Ramos (cell line): ENCODE data around the gene POLDIP2.

Source experiments
- in situ Hi-C: fragments of 300-500 bp; cut with MboI; formaldehyde crosslinking; loops from one replicate; pipeline ENCODE4 v1.14.3; 2022; ENCODE audit warnings: low sequenced_read_pairs; ENCODE audit not compliant: unreplicated experiment

Gene POLDIP2

DNA sequence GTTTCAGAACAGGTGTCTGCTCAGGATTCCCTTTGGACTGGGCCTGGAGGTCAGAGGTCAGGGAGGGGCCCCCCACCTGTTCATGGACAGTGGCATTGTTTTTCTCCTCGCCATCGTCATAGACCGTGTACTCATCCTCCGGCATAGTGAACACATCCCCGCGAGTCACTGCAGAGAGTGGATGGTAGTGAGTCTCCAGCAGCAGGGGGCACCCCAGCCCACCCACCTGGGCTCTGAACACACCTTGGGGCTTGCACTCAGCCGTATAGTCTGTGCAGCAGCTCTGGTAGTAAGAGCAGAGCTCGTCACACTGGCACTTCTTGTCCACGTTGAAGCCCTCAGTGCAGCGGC, 12.3 kb upstream of the POLDIP2 start:
- in situ Hi-C loops = loop anchor here (25.0 kb wide), 3 partner anchors 107 to 1057 kb away; no protein-coding TSS in a partner anchor

DNA sequence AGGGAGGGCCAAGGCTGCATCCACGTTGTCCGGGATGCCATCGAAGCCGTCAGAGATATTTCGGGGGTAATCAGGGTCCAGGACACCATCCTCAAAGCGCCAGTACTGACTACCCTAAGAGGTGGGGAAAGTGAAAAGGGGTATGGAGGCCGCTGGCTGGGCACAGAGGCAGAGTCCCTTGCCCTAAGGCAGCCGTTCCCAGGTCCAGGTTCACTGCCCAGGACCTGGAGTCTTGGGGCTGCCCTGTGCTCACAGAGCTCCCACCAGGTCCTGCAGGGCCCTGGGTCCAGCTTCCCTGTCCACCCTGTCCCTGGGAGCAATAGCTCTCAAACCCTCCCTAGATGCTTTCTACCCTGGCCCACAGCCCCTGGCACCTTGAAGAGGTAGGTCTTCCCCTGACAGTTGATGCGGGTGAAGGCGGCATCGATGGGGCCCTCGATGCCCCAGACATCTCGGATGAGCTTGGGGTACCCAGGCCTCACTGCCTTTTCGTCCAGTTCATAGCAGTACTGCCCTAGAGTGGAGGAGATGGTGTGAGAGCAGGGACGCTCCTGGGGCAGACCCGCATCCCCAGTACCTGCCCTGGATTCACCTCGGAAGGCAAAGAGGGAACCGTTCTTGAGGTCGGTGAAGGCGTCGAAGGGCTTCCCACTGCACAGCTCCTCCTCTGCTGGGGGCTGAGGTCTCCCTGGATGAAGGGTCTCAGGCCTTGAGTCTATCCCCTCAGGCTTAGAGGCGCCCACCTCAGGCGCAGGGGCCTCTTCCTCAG, 11.8 kb upstream of the POLDIP2 start:
- in situ Hi-C loops = loop anchor here (25.0 kb wide), 3 partner anchors 107 to 1057 kb away; no protein-coding TSS in a partner anchor

DNA sequence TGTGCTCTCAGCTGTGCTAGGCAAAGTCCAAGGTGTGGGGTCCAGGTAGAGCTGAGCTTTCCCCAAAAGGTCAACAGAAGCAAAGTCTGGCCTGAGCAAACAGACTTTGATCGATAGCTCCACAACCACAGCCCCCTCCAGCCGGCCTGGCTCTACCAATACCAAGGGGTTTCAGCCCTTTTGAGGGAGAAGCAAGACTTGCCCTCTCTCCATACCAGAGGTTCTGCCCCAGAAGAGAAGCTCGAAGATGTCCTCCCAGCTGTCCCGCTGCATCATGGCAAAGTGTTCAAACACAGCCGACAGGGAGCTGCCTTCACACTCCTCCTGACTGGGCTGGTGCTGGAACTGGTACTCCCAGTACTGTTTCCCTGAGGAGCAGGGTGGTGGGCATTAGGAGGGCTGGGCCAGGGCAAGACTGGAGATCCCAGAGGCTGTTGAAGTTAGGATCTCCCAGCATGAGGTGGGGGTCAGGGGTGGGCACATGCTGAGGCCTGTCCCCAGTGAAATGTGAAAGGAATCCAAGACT, 11.0 kb upstream of the POLDIP2 start:
- in situ Hi-C loops = loop anchor here (25.0 kb wide), 3 partner anchors 106 to 1056 kb away; no protein-coding TSS in a partner anchor

DNA sequence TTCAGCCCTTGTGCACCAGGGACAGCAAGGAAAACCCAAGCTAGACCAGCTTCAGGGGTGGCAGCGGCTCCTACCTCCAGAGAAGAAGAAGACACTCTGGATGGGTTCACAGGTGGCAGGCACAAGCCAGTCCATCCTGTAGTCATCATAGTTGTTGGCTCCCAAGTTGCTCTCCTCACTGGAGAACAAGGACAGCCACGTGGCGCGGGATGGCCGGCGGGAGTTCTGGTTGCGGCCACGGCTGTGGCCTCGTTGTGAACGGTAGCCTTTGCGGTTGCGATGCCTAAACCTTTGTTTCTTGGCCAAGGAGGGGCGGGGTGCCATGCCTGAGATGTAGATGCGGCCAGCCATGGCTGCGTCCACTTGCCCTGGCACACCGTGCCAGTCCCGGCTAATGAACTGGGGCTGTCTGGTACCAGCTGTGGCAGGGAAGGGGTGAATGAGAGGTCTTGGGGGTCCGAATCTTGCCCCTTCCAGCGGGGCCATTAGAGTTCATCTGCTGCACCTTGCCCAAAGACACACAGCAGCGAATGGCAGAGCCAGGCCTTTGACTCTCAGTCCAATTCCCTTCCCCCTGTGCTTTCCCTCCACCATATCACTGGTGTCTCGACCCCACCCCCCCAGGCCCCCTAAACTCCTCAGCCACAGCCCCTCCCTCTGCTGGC, 10.4 kb upstream of the POLDIP2 start:
- in situ Hi-C loops = loop anchor here (25.0 kb wide), 3 partner anchors 105 to 1055 kb away; no protein-coding TSS in a partner anchor

DNA sequence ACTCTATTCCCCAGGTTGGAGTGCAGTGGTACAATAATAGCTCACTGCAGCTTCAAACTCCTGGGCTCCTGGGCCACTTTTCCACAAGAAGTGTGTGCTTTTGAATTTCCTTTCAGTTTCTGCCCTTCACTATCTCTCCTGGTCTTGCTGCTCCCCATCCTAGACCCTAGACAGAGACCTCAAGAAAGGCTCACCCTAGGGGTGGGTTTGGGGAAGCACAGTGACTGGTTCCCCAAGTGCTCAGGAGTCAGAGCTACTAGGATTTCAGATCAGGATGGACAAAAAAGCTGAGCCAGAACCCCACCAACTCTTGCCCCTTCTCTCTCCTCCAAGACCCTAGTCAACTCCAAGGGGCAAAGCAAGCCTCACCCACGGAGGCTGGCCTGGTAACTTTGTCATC, 9.3 kb upstream of the POLDIP2 start:
- in situ Hi-C loops = loop anchor here (25.0 kb wide), 3 partner anchors 104 to 1054 kb away; no protein-coding TSS in a partner anchor

DNA sequence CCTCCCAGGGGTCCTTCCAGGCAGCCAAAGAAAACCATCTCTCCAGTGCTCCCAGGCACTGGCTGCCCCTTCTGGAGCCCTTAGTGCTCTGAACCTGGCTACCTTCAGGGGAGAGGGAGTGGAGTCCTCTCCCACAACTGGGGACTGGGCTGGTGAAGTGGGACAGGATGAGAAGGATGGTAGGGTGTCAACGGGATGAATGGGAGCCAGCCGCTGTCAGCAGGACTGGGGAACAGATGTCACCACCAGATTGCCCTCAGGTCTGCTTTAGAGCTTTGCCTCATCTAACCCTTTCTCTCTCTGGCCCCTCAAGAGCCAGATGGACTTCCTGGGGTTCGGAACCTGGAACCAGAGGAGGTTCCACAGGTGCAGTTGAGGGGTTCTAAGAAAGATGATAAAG, 8.2 kb upstream of the POLDIP2 start:
- in situ Hi-C loops = loop anchor here (25.0 kb wide), 3 partner anchors 103 to 1053 kb away; no protein-coding TSS in a partner anchor

DNA sequence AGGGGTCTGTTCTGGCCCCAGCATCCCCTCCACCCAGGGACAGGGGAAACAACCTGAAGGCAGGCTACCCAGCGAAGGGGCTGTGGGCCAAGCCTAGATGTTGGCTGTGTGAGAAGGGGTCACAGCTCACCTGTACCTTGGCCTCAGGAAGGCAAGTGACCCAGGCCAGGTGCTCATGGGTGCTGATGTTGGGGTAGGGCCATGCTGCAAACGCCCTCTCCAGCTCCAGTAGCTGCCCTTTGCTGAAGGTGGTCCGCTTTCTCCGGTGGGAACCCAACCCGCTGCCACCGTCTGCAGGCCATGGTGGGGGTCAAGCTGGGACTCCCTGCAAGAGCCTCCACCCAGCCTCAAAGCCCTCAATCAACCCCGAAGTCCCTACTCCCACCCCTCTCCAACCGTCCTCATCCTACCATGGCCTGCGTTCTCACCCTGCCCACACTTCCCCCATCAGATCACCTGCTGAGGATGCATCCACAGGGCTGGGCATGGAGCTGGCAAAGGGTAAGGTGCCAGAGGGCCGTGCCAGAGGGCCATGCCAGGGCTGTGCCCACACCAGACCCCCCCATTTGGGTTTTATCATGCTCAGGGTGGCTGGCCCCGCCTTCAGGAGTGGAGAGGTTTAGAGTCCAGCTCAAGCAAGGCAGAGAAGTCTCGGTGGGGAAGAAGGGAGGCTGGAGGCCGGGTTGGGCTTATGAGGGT, 7.5 kb upstream of the POLDIP2 start, which contains the start of gene SEBOX:
Gene SEBOX, minus strand, starts transcription at position 535 of the 699 bp plus-strand sequence. Its CDS starts 48 bp downstream, at position 487.
- in situ Hi-C loops = loop anchor here (25.0 kb wide), 3 partner anchors 103 to 1053 kb away; no protein-coding TSS in a partner anchor

DNA sequence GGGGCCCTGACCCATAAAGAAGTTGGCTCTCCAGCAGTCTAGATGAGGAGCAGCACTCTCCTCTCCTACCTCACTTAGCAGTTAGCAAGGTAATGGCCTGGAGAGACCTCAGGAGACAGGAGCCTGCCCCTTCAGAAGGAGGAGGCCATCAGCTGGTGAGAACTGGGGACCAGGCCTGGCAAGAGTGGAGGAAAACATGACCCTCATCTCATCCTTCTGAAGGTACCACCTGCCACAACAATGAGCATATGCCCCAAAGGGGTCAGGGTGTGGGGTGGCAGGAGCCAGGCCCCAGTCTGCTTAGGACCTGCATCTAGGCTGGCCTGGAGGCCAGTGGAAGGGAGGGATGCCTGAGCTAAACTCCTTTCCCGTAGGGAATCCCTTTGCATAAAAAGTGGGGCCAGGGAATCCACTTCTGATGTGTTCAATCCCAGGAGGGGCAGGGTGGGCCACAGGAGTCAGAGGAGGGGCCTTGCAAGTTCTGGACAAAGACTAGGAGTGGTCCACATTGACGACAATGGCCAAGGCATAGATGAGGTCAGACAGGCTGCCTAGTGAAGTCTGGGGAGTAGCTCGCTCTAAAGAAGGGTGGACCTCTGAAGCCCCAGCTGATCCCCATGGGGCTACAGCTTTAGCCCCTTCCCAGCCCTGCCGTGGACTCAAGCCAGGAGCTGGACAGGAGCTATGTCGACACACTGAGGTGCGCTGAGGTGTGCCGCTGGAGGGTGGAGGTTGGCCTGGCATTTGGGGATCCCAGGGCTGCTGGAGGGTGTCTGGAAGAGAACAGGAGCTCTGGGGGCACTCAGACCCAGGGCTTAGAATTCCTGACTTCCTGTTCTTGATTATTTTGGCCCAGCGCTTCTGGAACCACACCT, 6.7 kb upstream of the POLDIP2 start:
- in situ Hi-C loops = loop anchor here (25.0 kb wide), 3 partner anchors 102 to 1052 kb away; no protein-coding TSS in a partner anchor

DNA sequence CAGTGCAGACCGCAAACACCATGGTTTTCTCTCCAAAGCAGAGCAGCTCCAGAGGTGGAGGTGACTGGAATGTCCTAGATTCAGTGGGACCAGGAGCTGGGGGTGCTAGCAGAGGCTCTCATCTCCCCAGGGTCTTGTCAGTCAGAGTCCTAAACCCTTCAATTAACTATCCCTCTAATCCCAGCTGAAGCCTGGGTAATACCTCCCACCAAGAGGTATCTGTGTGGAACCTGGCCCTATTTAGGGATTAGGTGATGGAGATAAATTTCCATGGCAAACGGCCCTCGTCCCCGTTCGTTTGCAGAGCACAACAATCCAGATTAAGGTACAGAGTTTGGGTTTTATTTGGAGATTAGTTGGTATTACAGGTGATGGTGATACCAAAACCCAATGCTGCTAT, 5.9 kb upstream of the POLDIP2 start:
- in situ Hi-C loops = loop anchor here (25.0 kb wide), 3 partner anchors 101 to 1051 kb away; no protein-coding TSS in a partner anchor

DNA sequence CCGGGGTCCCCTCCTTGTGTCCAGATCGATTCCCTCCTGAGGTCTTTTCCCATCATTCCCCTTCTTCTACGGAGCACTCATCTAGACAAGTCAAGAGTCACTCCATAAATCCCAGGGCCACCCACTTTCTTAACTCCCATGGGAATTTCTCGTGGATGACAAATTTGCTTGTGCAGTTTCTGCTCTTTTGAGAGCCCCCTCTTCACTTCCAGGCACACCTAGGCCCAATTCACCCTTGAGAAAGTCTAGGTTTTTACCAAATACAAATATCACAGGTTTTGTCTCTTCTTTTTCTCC, 522 bp upstream of the POLDIP2 start:
- in situ Hi-C loops = loop anchor here (25.0 kb wide), 3 partner anchors 96 to 1046 kb away; no protein-coding TSS in a partner anchor

DNA sequence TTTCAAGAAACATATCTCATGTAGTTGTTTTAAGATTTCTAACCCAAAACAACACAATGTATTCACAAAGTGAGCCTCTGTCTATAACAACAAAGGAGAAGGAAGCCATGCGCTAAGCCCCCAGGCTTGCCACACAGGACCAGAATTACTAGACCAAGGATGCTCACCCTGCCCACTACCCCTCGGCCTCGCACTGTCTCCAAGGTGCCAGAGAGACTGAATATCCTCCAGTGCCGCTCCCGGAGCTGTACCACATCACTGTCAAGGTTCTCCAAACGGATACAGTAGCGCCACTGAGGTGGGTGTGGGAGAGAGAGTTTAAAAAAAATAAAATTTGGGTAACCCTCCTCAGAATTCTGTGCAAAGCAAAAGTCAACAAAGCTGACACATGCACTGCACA, 7.1 kb downstream of the POLDIP2 start:
- in situ Hi-C loops = loop anchor here (25.0 kb wide), 3 partner anchors 88 to 1038 kb away; no protein-coding TSS in a partner anchor

DNA sequence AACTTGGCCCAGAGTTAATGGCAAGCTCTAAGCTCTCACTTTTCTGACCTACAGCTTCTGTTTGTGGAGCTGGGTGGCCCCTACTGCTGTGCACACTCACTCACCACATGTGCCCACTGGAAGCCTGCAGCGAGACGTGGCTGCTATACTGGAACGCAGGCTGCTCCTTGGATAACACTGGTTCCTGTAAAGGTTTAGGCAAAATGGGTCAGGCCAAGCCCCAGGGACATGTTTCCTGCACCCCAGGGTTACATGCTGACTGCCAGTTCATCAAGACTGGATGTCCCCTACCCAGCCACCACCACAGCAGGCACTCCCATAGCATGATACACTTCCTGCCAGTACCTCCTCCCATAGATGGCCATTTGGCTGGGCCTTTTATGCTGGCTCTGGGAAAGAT, 8.3 kb downstream of the POLDIP2 start:
- in situ Hi-C loops = no loop called here

DNA sequence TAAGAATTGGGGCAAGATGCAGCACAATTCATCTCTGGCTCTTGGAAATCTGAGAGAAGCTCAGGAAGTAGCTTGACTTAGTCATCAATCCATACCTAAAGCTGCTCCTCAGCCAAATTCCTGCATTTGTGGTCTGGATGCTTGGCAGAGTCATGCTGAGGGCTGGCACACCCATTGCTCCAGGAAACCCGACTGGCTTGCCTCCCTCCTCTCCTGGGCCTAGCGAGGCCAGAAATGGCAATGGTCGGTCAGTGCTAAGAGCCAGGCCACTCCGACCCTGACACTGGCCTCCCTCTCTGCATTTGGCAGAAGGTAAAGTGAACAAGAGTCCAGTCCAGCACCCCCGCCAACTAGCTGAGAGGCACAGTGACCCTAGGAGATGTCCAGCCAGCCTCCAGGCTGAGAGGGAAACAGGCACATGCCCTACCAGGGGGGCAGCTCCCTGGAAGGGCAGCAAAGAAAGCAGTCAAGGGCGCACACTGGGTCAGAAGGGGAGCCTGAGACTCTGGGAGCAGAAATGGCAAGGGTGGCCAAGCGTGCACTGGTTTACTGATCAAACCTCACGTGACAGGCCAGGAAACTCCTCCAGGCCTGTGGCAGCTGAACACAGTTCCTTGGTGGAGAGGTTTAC, 10.0 kb downstream of the POLDIP2 start:
- in situ Hi-C loops = no loop called here

DNA sequence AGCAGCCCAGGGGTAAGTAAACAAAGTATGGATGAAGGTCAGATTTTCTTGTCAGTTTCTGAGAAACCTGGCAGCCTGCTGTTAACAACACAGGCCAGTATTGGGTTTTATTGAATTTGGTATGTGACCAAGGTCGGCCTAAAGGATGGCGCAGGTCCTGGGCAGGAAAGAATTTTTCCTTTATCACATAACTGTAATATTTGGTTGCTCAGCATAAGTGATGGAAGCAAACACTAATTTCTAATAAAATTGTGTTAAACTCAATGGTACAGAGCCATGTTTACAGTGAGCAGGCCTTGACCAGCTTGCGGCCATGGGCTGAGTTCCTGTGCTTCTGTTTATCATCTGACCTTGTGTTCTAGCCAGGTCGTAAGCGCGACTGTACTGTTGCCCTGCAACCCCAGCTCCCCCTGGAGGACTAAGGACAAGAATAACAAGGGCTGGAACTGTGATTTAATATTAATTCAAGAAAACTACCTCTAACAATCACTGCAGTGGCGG, 10.5 kb downstream of the POLDIP2 start:
- in situ Hi-C loops = no loop called here

DNA sequence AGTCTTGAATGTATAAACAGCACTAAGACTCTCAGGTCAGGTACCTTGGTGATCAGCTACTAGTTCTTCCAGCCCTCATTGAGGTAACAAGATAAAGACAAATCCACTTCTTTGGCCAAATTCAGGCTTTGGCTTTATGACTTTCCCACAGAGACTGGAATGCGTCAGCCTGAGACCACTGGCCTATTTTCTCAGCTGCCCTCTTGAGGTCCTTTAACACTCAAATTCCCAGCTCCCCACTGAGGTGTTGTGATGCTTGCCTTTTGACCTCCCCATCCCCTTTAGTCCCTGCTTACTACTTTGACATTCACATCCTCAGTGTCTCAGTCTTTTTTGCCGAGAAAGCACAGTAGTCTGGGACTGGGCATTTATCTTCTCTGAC, 11.1 kb downstream of the POLDIP2 start:
- in situ Hi-C loops = no loop called here

DNA sequence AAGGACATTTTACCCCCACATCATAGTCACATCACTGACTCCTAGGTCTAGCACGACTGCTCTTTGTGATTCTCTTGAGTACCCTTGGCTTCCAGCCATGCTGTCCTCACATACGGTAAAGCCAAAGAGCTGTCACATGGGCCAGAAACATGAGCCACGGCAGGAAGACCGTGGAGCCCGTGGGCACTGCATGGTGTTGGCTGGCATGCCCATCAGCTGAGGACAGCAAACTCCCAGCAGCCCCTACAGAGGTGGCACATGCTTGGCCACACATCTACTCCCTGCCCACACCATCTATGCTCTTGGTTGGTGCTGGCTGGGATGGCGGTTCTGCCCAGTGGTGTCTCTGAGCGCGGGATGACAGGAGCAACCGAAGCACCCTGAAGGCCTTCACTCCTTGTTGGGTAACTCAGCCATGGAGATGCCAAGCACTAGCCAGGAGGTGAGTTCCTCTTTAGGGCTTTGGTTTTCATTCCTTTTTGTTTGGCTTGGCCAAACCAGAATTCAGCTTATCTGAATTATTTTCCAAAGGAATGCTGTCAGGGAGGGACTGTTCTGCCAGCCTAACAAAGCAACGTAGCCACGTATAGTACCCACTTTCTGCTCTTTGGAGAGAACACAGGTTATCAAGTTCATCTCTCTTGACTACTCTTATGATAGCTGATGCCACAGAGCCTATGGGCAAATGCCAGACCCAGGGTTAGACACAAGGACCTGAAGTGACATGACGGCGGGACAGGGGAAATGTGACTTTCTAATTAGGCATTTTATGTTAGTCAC, 11.7 kb downstream of the POLDIP2 start:
- in situ Hi-C loops = no loop called here

DNA sequence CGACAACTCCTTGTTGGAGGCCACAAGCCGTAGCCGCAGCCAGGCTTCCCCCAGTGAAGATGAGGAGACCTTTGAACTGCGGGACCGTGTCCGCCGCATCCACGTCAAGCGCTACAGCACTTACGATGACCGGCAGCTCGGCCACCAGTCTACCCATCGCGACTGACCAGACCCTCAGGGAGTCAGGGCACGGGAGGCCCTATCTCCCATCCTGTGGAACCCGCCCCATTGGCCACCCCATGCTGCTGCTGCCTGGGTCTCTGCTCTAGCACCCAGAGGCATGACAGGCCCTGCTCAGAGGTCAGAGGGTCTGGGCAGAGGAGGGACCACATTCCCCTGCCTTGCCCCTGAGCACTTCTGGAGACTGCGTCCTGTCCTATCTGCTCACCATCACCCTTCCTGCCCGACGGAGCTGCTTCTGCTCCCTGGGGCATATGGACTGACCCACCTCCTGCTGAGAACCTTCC, 12.9 kb downstream of the POLDIP2 start:
- in situ Hi-C loops = no loop called here

DNA sequence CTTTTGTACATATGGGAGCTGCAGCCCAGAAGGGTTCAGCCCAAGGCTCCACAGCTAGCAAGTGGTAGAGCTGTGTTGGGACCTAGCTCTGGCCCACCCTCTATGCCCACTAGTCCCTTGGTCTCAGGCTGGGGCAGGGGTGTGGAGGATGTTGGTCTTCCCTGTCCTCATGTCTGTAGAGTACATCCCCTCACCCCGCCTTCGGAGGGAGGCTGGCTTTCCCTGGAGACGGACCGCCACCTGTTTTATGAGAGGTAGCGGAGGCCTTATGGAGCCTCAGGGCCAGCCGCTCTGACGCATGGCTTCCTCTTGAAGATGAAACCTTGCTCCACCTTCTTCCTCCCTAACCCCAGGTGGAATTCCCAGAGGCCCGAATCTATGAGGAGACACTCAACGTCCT, 13.3 kb downstream of the POLDIP2 start:
- in situ Hi-C loops = no loop called here
